H1 (cell line): ENCODE data around the gene PHACTR1. TPM values are rescaled to one million over a fixed set of nuclear protein-coding genes. Genes with fewer than 3 reads are reported as not detected.

Experiments
- CTCF ChIA-PET: fragments of 300-600 bp; sonication (Branson Sonifier 250); formaldehyde crosslinking; loops from one replicate; lab custom pipeline; 2021; ENCODE audit not compliant: partially characterized antibody; lab: Charles Lee
- POLR2A ChIA-PET: fragments of 300-600 bp; sonication (Branson Sonifier 250); formaldehyde crosslinking; loops from one replicate; lab custom pipeline; 2021; ENCODE audit warnings: inconsistent platforms; ENCODE audit not compliant: partially characterized antibody; lab: Charles Lee
- DNase-seq, 2 experiments: peaks; one replicate each; pipeline versions ENCODE4 v3.0.0 to v3.0.0-alpha.2; 2010 to 2022; ENCODE audit warnings: low spot score in 2 of 2, low read depth in 1 of 2, mixed read lengths in 1 of 2
- FAIRE-seq: peaks from 2 replicates; lab custom pipeline; 2011; peaks lifted over from hg19 to GRCh38; lab: Jason Lieb, UNC
- H2AFZ ChIP-seq: 2 replicates; pipeline ENCODE4 v1.8.1; 2012; ENCODE audit warnings: low read length, inconsistent platforms
- H2AK5ac ChIP-seq: 2 replicates; pipeline ENCODE4 v1.6.1; 2013; ENCODE audit warnings: low read depth, low read length
- H2BK120ac ChIP-seq: replicated peaks from 2 replicates; pipeline ENCODE3; 2013; ENCODE audit warnings: low read depth, low read length, inconsistent platforms
- H2BK12ac ChIP-seq: 2 replicates; pipeline ENCODE4 v1.6.1; 2013; ENCODE audit warnings: low read depth, low read length
- H2BK15ac ChIP-seq: 2 replicates; pipeline ENCODE4 v1.6.1; 2013; ENCODE audit warnings: low read length
- H2BK20ac ChIP-seq: 2 replicates; pipeline ENCODE4 v1.6.1; 2013; ENCODE audit warnings: low read length
- H2BK5ac ChIP-seq: 2 replicates; pipeline ENCODE4 v1.6.1; 2013; ENCODE audit warnings: low read depth, low read length
- H3K14ac ChIP-seq: 2 replicates; pipeline ENCODE4 v1.6.1; 2013; ENCODE audit warnings: inconsistent platforms; ENCODE audit not compliant: insufficient read length
- H3K18ac ChIP-seq: 2 replicates; pipeline ENCODE4 v1.6.1; 2013; ENCODE audit warnings: low read length; ENCODE audit errors: extremely low read depth
- H3K23ac ChIP-seq: 2 replicates; pipeline ENCODE4 v1.6.1; 2013; ENCODE audit warnings: inconsistent platforms; ENCODE audit not compliant: insufficient read length
- H3K23me2 ChIP-seq: 2 replicates; pipeline ENCODE4 v1.6.1; 2013; ENCODE audit warnings: low read depth, low read length
- H3K27ac ChIP-seq: 2 replicates; pipeline ENCODE4 v1.6.1; 2011; ENCODE audit warnings: low read depth, low read length, inconsistent platforms
- H3K27me3 ChIP-seq, 4 experiments: replicated peaks in 1 of 4; 1 replicate in 1 of 4; 2 replicates in 3 of 4; pipeline versions ENCODE4 v1.6.1 to v1.8.1; 2011 to 2013; ENCODE audit warnings: low read length in 3 of 4, mild to moderate bottlenecking in 3 of 4, inconsistent platforms in 2 of 4, mixed read lengths in 2 of 4, moderate library complexity in 1 of 4; ENCODE audit not compliant: control insufficient read depth in 3 of 4, insufficient read depth in 3 of 4; ENCODE audit errors: extremely low read depth in 1 of 4
- H3K36me3 ChIP-seq, 4 experiments: 2 replicates each; pipeline versions ENCODE4 v1.6.1 to v1.8.1; 2011 to 2013; ENCODE audit warnings: mild to moderate bottlenecking in 4 of 4, low read length in 3 of 4, moderate library complexity in 2 of 4, control low read depth in 1 of 4, inconsistent platforms in 1 of 4; ENCODE audit not compliant: insufficient read depth in 4 of 4, control insufficient read depth in 2 of 4
- H3K4ac ChIP-seq: replicated peaks from 2 replicates; pipeline ENCODE3; 2013; ENCODE audit warnings: low read length, low read depth, mixed read lengths, inconsistent platforms; ENCODE audit not compliant: insufficient read length
- H3K4me1 ChIP-seq, 4 experiments: replicated peaks in 1 of 4; 1 replicate in 1 of 4; 2 replicates in 3 of 4; pipeline versions ENCODE4 v1.6.1 to v1.8.1; 2011 to 2013; ENCODE audit warnings: low read length in 3 of 4, inconsistent platforms in 2 of 4, mixed read lengths in 1 of 4; ENCODE audit not compliant: insufficient read depth in 4 of 4, control insufficient read depth in 3 of 4
- H3K4me2 ChIP-seq, 2 experiments: 2 replicates each; pipeline versions ENCODE4 v1.6.1 to v1.8.1; 2011 to 2013; ENCODE audit warnings: low read depth in 2 of 2, low read length in 2 of 2, control low read depth in 1 of 2, inconsistent platforms in 1 of 2, mild to moderate bottlenecking in 1 of 2; ENCODE audit not compliant: insufficient read depth in 1 of 2
- H3K4me3 ChIP-seq, 4 experiments: fragments of 200-600, 300-600 bp in 1 of 4; sonication (generic), shearing (Covaris generic), sonication (Bioruptor Twin) in 1 of 4; 2 replicates each; pipeline versions ENCODE4 v1.5.1 to v1.8.1; 2011 to 2016; ENCODE audit warnings: low read length in 4 of 4, low read depth in 3 of 4, control low read depth in 2 of 4, inconsistent platforms in 2 of 4, mild to moderate bottlenecking in 2 of 4, mixed read lengths in 1 of 4, moderate library complexity in 1 of 4; ENCODE audit not compliant: insufficient read depth in 2 of 4; ENCODE audit errors: extremely low read depth in 1 of 4
- H3K56ac ChIP-seq: replicated peaks from 2 replicates; pipeline ENCODE3; 2013; ENCODE audit warnings: low read depth, mild to moderate bottlenecking, mixed read lengths, low read length, inconsistent platforms; ENCODE audit not compliant: insufficient read length
- H3K79me1 ChIP-seq: 2 replicates; pipeline ENCODE4 v1.6.1; 2013; ENCODE audit warnings: low read depth, low read length, control low read depth
- H3K79me2 ChIP-seq, 2 experiments: 2 replicates each; pipeline versions ENCODE4 v1.6.1 to v1.8.1; 2012 to 2013; ENCODE audit warnings: low read length in 2 of 2, mild to moderate bottlenecking in 2 of 2, inconsistent platforms in 1 of 2; ENCODE audit not compliant: insufficient read depth in 2 of 2, control insufficient read depth in 1 of 2
- H3K9ac ChIP-seq, 4 experiments: replicated peaks in 1 of 4; 1 replicate in 1 of 4; 2 replicates in 3 of 4; pipeline versions ENCODE4 v1.6.1 to v1.8.1; 2011 to 2013; ENCODE audit warnings: low read depth in 3 of 4, low read length in 3 of 4, control low read depth in 2 of 4, mild to moderate bottlenecking in 2 of 4, moderate library complexity in 2 of 4, inconsistent platforms in 1 of 4; ENCODE audit errors: extremely low read depth in 1 of 4
- H3K9me3 ChIP-seq, 2 experiments: 2 replicates each; pipeline versions ENCODE4 v1.6.1 to v1.8.1; 2012 to 2013; ENCODE audit warnings: mild to moderate bottlenecking in 2 of 2, moderate library complexity in 2 of 2, control low read depth in 1 of 2, inconsistent platforms in 1 of 2, low read depth in 1 of 2, low read length in 1 of 2, mixed read lengths in 1 of 2; ENCODE audit not compliant: insufficient read depth in 2 of 2
- H4K20me1 ChIP-seq, 2 experiments: replicated peaks in 1 of 2; 2 replicates each; pipeline versions ENCODE3 to v1.8.1; 2011 to 2013; ENCODE audit warnings: inconsistent platforms in 2 of 2, low read length in 2 of 2, mild to moderate bottlenecking in 1 of 2; ENCODE audit not compliant: insufficient read depth in 2 of 2, control insufficient read depth in 1 of 2
- H4K5ac ChIP-seq: 2 replicates; pipeline ENCODE4 v1.6.1; 2013; ENCODE audit warnings: low read length, low read depth, mixed read lengths, inconsistent platforms; ENCODE audit not compliant: insufficient read length
- H4K8ac ChIP-seq: 2 replicates; pipeline ENCODE4 v1.8.0; 2013; ENCODE audit warnings: mild to moderate bottlenecking, moderate library complexity, low read length, inconsistent platforms; ENCODE audit not compliant: insufficient read depth; ENCODE audit errors: extremely low read depth
- H4K91ac ChIP-seq: replicated peaks from 2 replicates; pipeline ENCODE3; 2013; ENCODE audit warnings: low read length, mixed read lengths, inconsistent platforms; ENCODE audit not compliant: insufficient read length
- ASH2L ChIP-seq: fragments of 200-600, 300-600 bp; sonication (generic); IDR thresholded peaks from one replicate; pipeline ENCODE4 v1.7.1; 2017; ENCODE audit warnings: low read length
- CBX5 ChIP-seq: fragments of 300-800, 300-1000 bp; sonication (generic); IDR thresholded peaks from 2 replicates; pipeline ENCODE4 v1.7.1; 2016; ENCODE audit warnings: antibody characterized with exemption, low read length, low read depth
- CTCF ChIP-seq, 3 experiments: IDR thresholded peaks; 1 replicate in 2 of 3; 2 replicates in 1 of 3; pipeline versions ENCODE4 v1.5.1 to v1.6.1; 2011; ENCODE audit warnings: low read length in 3 of 3, mild to moderate bottlenecking in 3 of 3, inconsistent platforms in 2 of 3, low read depth in 1 of 3, moderate library complexity in 1 of 3; ENCODE audit not compliant: insufficient read depth in 1 of 3; ENCODE audit errors: control extremely low read depth in 1 of 3
- EGR1 ChIP-seq: IDR thresholded peaks from 2 replicates; pipeline ENCODE4 v1.6.1; 2011; ENCODE audit warnings: low read depth, low read length, borderline replicate concordance
- GABPA ChIP-seq: IDR thresholded peaks from 2 replicates; pipeline ENCODE4 v1.6.1; 2011; ENCODE audit warnings: mild to moderate bottlenecking, low read length, moderate library complexity, borderline replicate concordance; ENCODE audit not compliant: insufficient read depth
- HDAC6 ChIP-seq: IDR thresholded peaks from one replicate; pipeline ENCODE4 v1.7.1; 2012; ENCODE audit warnings: low read depth, mild to moderate bottlenecking, inconsistent platforms, low read length, moderate library complexity
- JUND ChIP-seq: IDR thresholded peaks from 2 replicates; pipeline ENCODE4 v1.6.1; 2011; ENCODE audit warnings: mild to moderate bottlenecking, improper control_type of control experiment, low read length
- KDM4A ChIP-seq: IDR thresholded peaks from one replicate; pipeline ENCODE4 v1.7.1; 2012; ENCODE audit warnings: low read depth, mild to moderate bottlenecking, moderate library complexity, low read length, inconsistent platforms; ENCODE audit not compliant: severe bottlenecking
- MAFK ChIP-seq: IDR thresholded peaks from 2 replicates; pipeline ENCODE4 v1.6.1; 2012; ENCODE audit warnings: low read depth, mild to moderate bottlenecking, improper control_type of control experiment, low read length
- SP2 ChIP-seq: IDR thresholded peaks from 2 replicates; pipeline ENCODE4 v1.6.1; 2012; ENCODE audit warnings: mild to moderate bottlenecking, low read length, inconsistent platforms
- SRF ChIP-seq: IDR thresholded peaks from 2 replicates; pipeline ENCODE4 v1.6.1; 2011; ENCODE audit warnings: mild to moderate bottlenecking, low read depth, low read length, moderate library complexity
- YY1 ChIP-seq: IDR thresholded peaks from 2 replicates; pipeline ENCODE4 v1.6.1; 2011; ENCODE audit warnings: low read depth, mild to moderate bottlenecking, low read length
- ZNF274 ChIP-seq: IDR thresholded peaks from 2 replicates; pipeline ENCODE4 v1.7.0; 2012; ENCODE audit warnings: low read length, borderline replicate concordance; ENCODE audit errors: extremely low read depth
- WGBS, 2 experiments: shearing (Covaris generic) in 1 of 2; methylation state at CpG; one replicate each; pipeline versions ENCODE4 v1.1.6 to v1.1.7; 2013 to 2015; ENCODE audit warnings: low lambda C conversion rate in 2 of 2, mixed read lengths in 2 of 2, inconsistent platforms in 1 of 2, low coverage in 1 of 2, missing lambda C conversion rate in 1 of 2; ENCODE audit not compliant: insufficient replicate concordance in 2 of 2, insufficient coverage in 1 of 2, insufficient read length in 1 of 2; ENCODE audit errors: extremely low coverage in 1 of 2, missing lambda C conversion rate in 1 of 2; 5-methylcytosine and 5-hydroxymethylcytosine counted together
- polyA plus RNA-seq, 7 experiments: library from polyadenylated mRNA; depleted of rRNA in 3 of 7; stranded (reverse) in 5 of 7; unstranded in 2 of 7; fragments of >200 nt in 5 of 7; fragments of 200-250 nt in 2 of 7; gene quantifications; 1 replicate in 5 of 7; 2 replicates in 1 of 7; 4 replicates in 1 of 7; pipeline versions ENCODE4 v1.2.1 to v1.2.3, GENCODE V29; 2011 to 2013; ENCODE audit warnings: missing spikeins in 2 of 7, mixed read lengths in 2 of 7
- total RNA-seq: library from RNA; stranded (reverse); fragmentation: NEBNext Ultra II Directional; extraction: Animal tissue kit (Norgen Biotek cat#: 25700); gene quantifications from 2 replicates; pipeline ENCODE4 v1.2.1, GENCODE V29; 2021

Gene PHACTR1
- total and polyA plus RNA-seq, 2 of the 8 experiments (the other 6 are each of a cell fraction or from before 2014, with no cell fraction given): 3.9 to 17.1 TPM

- no peak overlapping the region for H2BK15ac ChIP-seq
- FAIRE-seq: no peak
- no peak overlapping the region for H3K23ac ChIP-seq
- H3K79me1 ChIP-seq: no peaks in the 10 kb centered on the region
- no peak overlapping the region for H3K14ac ChIP-seq
- H4K5ac ChIP-seq: no peak overlapping the region
- ChIA-PET CTCF (interaction anchor here (0.6 kb wide), 1 partner anchor 160 kb away, joined by 4 read pairs; no protein-coding TSS in a partner anchor), POLR2A (interaction anchor here (0.6 kb wide), 1 partner anchor 198 kb away, joined by 3 read pairs; no protein-coding TSS in a partner anchor)
- no peaks in the 10 kb centered on the region for H4K20me1 ChIP-seq
- H3K9me3 ChIP-seq: no peaks in the 10 kb centered on the region
- H2BK12ac ChIP-seq: no peak overlapping the region
- H3K79me2 ChIP-seq: no peaks in the 10 kb centered on the region
- H3K27me3 ChIP-seq: no peaks in the 10 kb centered on the region
- H3K36me3 ChIP-seq: no peaks in the 10 kb centered on the region
- no peaks in the 10 kb centered on the region for H3K23me2 ChIP-seq
- H3K56ac ChIP-seq: no peak overlapping the region
- no peak overlapping the region for H4K8ac ChIP-seq
- no peak overlapping the region for H3K9ac ChIP-seq
- no peak overlapping the region for H3K4ac ChIP-seq
- DNase-seq: no peak
- 85% methylated on average over 8 of the region's 8 CpGs; no CpG with 5 or more reads in 1 of the 2 experiments for WGBS, 2 experiments
- no peak overlapping the region for H2BK120ac ChIP-seq
- H2AK5ac ChIP-seq: no peak overlapping the region
- H2BK5ac ChIP-seq: no peak overlapping the region
- H2BK20ac ChIP-seq: no peak overlapping the region
- H3K27ac ChIP-seq: no peak overlapping the region
- no peak overlapping the region for H2AFZ ChIP-seq
- H3K4me1 ChIP-seq: no peaks in the 10 kb centered on the region; a peak in 1 of 7 replicates
- no peak overlapping the region for H4K91ac ChIP-seq
- no peak overlapping the region for H3K4me3 ChIP-seq
- no peak overlapping the region for H3K4me2 ChIP-seq
- no peak overlapping the region for H3K18ac ChIP-seq
- TF ChIP-seq ASH2L (no peak), JUND (no peak), KDM4A (no peak), YY1 (no peak), MAFK (no peak), CTCF (IDR thresholded peaks at IDR 0.05; ENCODE audit: control extremely low read depth in 1 of 3, insufficient read depth in 1 of 3, low read depth in 1 of 3, low read length in 3 of 3) (no peak), ZNF274 (no peak), SP2 (no peak), SRF (no peak), HDAC6 (no peak), CBX5 (no peak), GABPA (no peak), EGR1 (no peak)
Measured at GRCh38 chr6:13164291-13164690, 447.7 kb downstream of the PHACTR1 start.
